ENCODE results near the gene MRPL55. TPM values are rescaled to one million over a fixed set of nuclear protein-coding genes. Genes with fewer than 3 reads are reported as not detected.

MRPL55 gene
- polyA plus RNA-seq, 1 donor from 2014 or later: 168 TPM

GRCh38 chr1:228074954-228075730 is 34.0 kb downstream of the MRPL55 start:
- Histone ChIP-seq H3K9me2 (ENCODE audit: insufficient read depth, low read length) (no peaks in the 10 kb centered on the region), H3K9me3 (ENCODE audit: low read length) (no peaks in the 10 kb centered on the region), H3K36me3 (ENCODE audit: insufficient read depth, low read length) (no peaks in the 10 kb centered on the region), H3K4me3 (ENCODE audit: low read length) (no peak overlapping the region), H3F3A (ENCODE audit: insufficient read depth, low read length, poor library complexity, severe bottlenecking) (no peaks in the 10 kb centered on the region), H3K27ac (ENCODE audit: low read length) (no peak overlapping the region), H3K79me2 (replicated peaks; ENCODE audit: insufficient read depth, low read length) (no peaks in the 10 kb centered on the region), H3K9ac (ENCODE audit: low read length) (no peak overlapping the region), H3K27me3 (ENCODE audit: insufficient read depth, low read depth, low read length) (peaks cover 18% of the 10 kb centered on the region), H2AFZ (ENCODE audit: low read depth, low read length) (no peak overlapping the region), H3K4me2 (ENCODE audit: low read length) (no peak overlapping the region), H4K20me1 (ENCODE audit: insufficient read depth) (no peaks in the 10 kb centered on the region)
- TF ChIP-seq POLR2AphosphoS5 (IDR thresholded peaks at IDR 0.05) (no peak), SMC3 (conservative IDR thresholded peaks at IDR 0.05; ENCODE audit: poor library complexity) (no peak), MXI1 (conservative IDR thresholded peaks at IDR 0.05; ENCODE audit: poor library complexity, severe bottlenecking) (no peak), EP300 (conservative IDR thresholded peaks at IDR 0.05; ENCODE audit: poor library complexity, severe bottlenecking) (no peak), RAD21 (conservative IDR thresholded peaks at IDR 0.05) (no peak), EZH2 (IDR thresholded peaks at IDR 0.05; ENCODE audit: borderline replicate concordance, insufficient read depth, low read length, poor library complexity, severe bottlenecking) (no peak)
- TF ChIP-seq, protein P1, sequence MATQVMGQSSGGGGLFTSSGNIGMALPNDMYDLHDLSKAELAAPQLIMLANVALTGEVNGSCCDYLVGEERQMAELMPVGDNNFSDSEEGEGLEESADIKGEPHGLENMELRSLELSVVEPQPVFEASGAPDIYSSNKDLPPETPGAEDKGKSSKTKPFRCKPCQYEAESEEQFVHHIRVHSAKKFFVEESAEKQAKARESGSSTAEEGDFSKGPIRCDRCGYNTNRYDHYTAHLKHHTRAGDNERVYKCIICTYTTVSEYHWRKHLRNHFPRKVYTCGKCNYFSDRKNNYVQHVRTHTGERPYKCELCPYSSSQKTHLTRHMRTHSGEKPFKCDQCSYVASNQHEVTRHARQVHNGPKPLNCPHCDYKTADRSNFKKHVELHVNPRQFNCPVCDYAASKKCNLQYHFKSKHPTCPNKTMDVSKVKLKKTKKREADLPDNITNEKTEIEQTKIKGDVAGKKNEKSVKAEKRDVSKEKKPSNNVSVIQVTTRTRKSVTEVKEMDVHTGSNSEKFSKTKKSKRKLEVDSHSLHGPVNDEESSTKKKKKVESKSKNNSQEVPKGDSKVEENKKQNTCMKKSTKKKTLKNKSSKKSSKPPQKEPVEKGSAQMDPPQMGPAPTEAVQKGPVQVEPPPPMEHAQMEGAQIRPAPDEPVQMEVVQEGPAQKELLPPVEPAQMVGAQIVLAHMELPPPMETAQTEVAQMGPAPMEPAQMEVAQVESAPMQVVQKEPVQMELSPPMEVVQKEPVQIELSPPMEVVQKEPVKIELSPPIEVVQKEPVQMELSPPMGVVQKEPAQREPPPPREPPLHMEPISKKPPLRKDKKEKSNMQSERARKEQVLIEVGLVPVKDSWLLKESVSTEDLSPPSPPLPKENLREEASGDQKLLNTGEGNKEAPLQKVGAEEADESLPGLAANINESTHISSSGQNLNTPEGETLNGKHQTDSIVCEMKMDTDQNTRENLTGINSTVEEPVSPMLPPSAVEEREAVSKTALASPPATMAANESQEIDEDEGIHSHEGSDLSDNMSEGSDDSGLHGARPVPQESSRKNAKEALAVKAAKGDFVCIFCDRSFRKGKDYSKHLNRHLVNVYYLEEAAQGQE (IDR thresholded peaks at IDR 0.05; ENCODE audit: borderline replicate concordance): no peak
- TF ChIP-seq, protein P2, sequence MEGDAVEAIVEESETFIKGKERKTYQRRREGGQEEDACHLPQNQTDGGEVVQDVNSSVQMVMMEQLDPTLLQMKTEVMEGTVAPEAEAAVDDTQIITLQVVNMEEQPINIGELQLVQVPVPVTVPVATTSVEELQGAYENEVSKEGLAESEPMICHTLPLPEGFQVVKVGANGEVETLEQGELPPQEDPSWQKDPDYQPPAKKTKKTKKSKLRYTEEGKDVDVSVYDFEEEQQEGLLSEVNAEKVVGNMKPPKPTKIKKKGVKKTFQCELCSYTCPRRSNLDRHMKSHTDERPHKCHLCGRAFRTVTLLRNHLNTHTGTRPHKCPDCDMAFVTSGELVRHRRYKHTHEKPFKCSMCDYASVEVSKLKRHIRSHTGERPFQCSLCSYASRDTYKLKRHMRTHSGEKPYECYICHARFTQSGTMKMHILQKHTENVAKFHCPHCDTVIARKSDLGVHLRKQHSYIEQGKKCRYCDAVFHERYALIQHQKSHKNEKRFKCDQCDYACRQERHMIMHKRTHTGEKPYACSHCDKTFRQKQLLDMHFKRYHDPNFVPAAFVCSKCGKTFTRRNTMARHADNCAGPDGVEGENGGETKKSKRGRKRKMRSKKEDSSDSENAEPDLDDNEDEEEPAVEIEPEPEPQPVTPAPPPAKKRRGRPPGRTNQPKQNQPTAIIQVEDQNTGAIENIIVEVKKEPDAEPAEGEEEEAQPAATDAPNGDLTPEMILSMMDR (IDR thresholded peaks at IDR 0.05; ENCODE audit: poor library complexity, severe bottlenecking): no peak

DNA sequence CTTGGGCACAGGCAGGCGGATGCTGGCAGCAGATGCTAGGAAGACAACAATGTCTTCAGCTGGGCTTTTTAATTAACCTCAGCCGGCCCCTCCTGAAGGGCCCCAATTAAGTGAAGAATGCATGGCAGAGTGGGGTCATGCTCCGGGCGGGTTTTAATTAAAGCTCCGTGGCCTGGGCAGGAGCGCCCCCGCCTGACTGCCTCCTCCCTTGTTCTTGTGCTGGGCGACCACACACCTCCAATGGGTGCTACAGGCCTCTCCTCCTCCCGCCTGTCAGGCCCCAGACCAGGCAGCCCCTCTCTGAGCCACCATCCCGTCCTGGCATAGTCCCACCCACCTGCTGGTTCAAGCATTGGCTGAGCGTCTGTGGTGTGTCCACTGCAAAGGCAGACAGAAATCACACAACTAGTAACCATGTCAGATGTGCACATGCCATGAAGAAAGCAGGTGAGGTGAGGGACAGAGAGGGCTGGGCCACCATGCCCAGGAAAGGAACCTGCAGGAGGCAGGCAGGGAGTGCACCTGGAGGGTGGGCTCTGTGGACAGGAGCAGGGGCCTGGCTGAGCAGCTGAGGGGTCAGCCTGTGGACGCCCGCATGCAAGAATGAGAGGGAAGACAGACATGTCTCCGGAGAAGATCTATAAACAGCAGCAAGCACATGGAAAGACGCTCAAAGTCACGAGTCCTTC is 35.1 kb downstream of the MRPL55 start:
- no peaks in the 10 kb centered on the region for H3K9me3 ChIP-seq (ENCODE audit: low read length)
- H3F3A ChIP-seq (ENCODE audit: insufficient read depth, low read length, poor library complexity, severe bottlenecking): no peaks in the 10 kb centered on the region
- H2AFZ ChIP-seq (ENCODE audit: low read depth, low read length): no peak overlapping the region
- peaks cover 28% of the 10 kb centered on the region for H3K27me3 ChIP-seq (ENCODE audit: insufficient read depth, low read depth, low read length)
- H3K9me2 ChIP-seq (ENCODE audit: insufficient read depth, low read length): no peaks in the 10 kb centered on the region
- no peaks in the 10 kb centered on the region for H4K20me1 ChIP-seq (ENCODE audit: insufficient read depth)
- H3K9ac ChIP-seq (ENCODE audit: low read length): no peak overlapping the region
- H3K27ac ChIP-seq (ENCODE audit: low read length): no peak overlapping the region
- TF ChIP-seq EZH2 (IDR thresholded peaks at IDR 0.05; ENCODE audit: borderline replicate concordance, insufficient read depth, low read length, poor library complexity, severe bottlenecking): no peak
- no peak overlapping the region for H3K4me2 ChIP-seq (ENCODE audit: low read length)
- no peaks in the 10 kb centered on the region for H3K36me3 ChIP-seq (ENCODE audit: insufficient read depth, low read length)
- H3K79me2 ChIP-seq (replicated peaks; ENCODE audit: insufficient read depth, low read length): no peaks in the 10 kb centered on the region
- no peak overlapping the region for H3K4me3 ChIP-seq (ENCODE audit: low read length)
